ENCODE data around the gene CD300A.

- TF ChIP-seq CTCF (IDR thresholded peaks at IDR 0.05; ENCODE audit: low read depth, low read length) (no peak), EZH2phosphoT487 (IDR thresholded peaks at IDR 0.05; ENCODE audit: low read depth) (no peak)
Measured at GRCh38 chr17:74523308-74523707, 56.9 kb downstream of the CD300A start.
